Endothelial cell (in vitro differentiated cells): ENCODE measurements around the gene NDST3. TPM values are rescaled to one million over a fixed set of nuclear protein-coding genes. Genes with fewer than 3 reads are reported as not detected.

Experiments
- DNase-seq: peaks from one replicate; pipeline ENCODE4 v3.0.0; 2021; ENCODE audit warnings: low spot score
- H3K27ac Mint-ChIP-seq: one replicate; pipeline ENCODE4 v1.8.0; 2021; ENCODE audit warnings: mixed read lengths, inconsistent platforms; ENCODE audit not compliant: unreplicated experiment
- H3K27me3 Mint-ChIP-seq: one replicate; pipeline ENCODE4 v1.8.0; 2021; ENCODE audit warnings: mild to moderate bottlenecking, moderate library complexity, mixed read lengths, inconsistent platforms; ENCODE audit not compliant: unreplicated experiment
- H3K36me3 Mint-ChIP-seq: one replicate; pipeline ENCODE4 v1.8.0; 2021; ENCODE audit warnings: mild to moderate bottlenecking, low read depth, mixed read lengths, inconsistent platforms; ENCODE audit not compliant: unreplicated experiment
- H3K4me1 Mint-ChIP-seq: one replicate; pipeline ENCODE4 v1.8.0; 2021; ENCODE audit warnings: mild to moderate bottlenecking, mixed read lengths, inconsistent platforms; ENCODE audit not compliant: unreplicated experiment
- H3K4me3 Mint-ChIP-seq: one replicate; pipeline ENCODE4 v1.8.0; 2021; ENCODE audit warnings: mild to moderate bottlenecking, mixed read lengths, inconsistent platforms; ENCODE audit not compliant: unreplicated experiment
- H3K9me3 Mint-ChIP-seq: one replicate; pipeline ENCODE4 v1.8.0; 2021; ENCODE audit warnings: mixed read lengths, inconsistent platforms; ENCODE audit not compliant: unreplicated experiment
- total RNA-seq: library from RNA; stranded (reverse); fragmentation: NEBNext Ultra II Directional; extraction: Animal tissue kit (Norgen Biotek cat#: 25700); gene quantifications from one replicate; pipeline ENCODE4 v1.2.1, GENCODE V29; 2021; ENCODE audit not compliant: unreplicated experiment
- TF ChIP-seq, protein P1 (sequence below): fragments of 200-600 bp; sonication (generic); IDR thresholded peaks from one replicate; pipeline ENCODE4 v1.5.0; 2021; ENCODE audit warnings: antibody characterized with exemption; ENCODE audit not compliant: unreplicated experiment

Gene NDST3
- total RNA-seq, 1 donor from 2014 or later: 11.9 TPM

DNA sequence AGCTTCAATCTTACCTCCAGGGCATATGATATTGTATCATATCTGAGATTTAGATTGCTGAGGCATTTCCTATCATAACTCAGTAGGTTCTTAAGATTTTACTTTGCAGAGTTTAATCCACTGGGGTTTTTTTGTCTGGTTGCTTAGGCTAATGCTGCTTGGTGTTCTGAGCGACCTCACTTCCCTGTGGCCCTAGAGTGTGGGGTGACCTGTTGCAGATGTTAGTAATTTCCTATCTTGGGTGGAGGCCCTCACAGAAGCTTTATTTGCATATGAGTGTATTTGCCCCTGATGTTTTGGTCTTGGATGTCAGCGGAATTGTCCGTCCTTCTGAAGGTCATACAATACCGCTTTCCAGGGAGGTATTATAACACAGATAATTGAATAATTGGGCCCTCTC, 137.1 kb downstream of the NDST3 start:
- no peaks in the 10 kb centered on the region for H3K27me3 Mint-ChIP-seq
- peaks cover 10% of the 10 kb centered on the region for H3K4me1 Mint-ChIP-seq
- H3K27ac Mint-ChIP-seq: no peak overlapping the region
- TF ChIP-seq, protein P1, sequence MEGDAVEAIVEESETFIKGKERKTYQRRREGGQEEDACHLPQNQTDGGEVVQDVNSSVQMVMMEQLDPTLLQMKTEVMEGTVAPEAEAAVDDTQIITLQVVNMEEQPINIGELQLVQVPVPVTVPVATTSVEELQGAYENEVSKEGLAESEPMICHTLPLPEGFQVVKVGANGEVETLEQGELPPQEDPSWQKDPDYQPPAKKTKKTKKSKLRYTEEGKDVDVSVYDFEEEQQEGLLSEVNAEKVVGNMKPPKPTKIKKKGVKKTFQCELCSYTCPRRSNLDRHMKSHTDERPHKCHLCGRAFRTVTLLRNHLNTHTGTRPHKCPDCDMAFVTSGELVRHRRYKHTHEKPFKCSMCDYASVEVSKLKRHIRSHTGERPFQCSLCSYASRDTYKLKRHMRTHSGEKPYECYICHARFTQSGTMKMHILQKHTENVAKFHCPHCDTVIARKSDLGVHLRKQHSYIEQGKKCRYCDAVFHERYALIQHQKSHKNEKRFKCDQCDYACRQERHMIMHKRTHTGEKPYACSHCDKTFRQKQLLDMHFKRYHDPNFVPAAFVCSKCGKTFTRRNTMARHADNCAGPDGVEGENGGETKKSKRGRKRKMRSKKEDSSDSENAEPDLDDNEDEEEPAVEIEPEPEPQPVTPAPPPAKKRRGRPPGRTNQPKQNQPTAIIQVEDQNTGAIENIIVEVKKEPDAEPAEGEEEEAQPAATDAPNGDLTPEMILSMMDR: no peak
- H3K9me3 Mint-ChIP-seq: no peaks in the 10 kb centered on the region
- H3K36me3 Mint-ChIP-seq: no peaks in the 10 kb centered on the region
- DNase-seq: no peak
- H3K4me3 Mint-ChIP-seq: no peak overlapping the region

DNA sequence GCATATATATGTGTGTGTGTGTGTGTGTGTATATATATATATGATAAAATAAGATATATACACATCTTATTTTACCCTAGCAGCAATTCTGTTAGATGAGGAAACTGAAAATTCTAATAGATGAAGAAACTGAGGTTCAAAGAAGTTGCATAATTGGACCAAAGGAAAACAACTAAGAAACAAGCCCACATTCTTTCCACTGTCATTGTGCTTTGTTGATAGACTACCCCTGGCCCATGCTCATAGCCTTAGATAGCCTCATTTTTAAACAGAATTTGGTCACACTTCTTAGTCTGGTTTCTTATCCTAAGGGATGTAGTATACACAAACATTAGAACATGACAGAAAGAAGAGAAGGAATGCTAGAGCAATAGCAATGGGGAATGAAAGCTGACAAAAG, 138.8 kb downstream of the NDST3 start:
- peaks cover 10% of the 10 kb centered on the region for H3K4me1 Mint-ChIP-seq
- DNase-seq: no peak
- no peak overlapping the region for H3K27ac Mint-ChIP-seq
- no peak overlapping the region for H3K4me3 Mint-ChIP-seq
- TF ChIP-seq, protein P1: no peak
- no peaks in the 10 kb centered on the region for H3K36me3 Mint-ChIP-seq
- H3K27me3 Mint-ChIP-seq: no peaks in the 10 kb centered on the region
- H3K9me3 Mint-ChIP-seq: no peaks in the 10 kb centered on the region

- Mint-ChIP-seq H3K36me3 (no peaks in the 10 kb centered on the region), H3K4me3 (no peak overlapping the region), H3K9me3 (no peaks in the 10 kb centered on the region), H3K27ac (no peak overlapping the region), H3K4me1 (peaks cover 10% of the 10 kb centered on the region), H3K27me3 (no peaks in the 10 kb centered on the region)
- TF ChIP-seq, protein P1: no peak
- no peak for DNase-seq
Measured at GRCh38 chr4:118173956-118174725, 139.9 kb downstream of the NDST3 start.

GRCh38 chr4:118175506-118175905, 141.2 kb downstream of the NDST3 start:
- Mint-ChIP-seq H3K27me3 (no peaks in the 10 kb centered on the region), H3K9me3 (no peaks in the 10 kb centered on the region), H3K36me3 (no peaks in the 10 kb centered on the region), H3K4me1 (peaks cover 13% of the 10 kb centered on the region), H3K4me3 (no peak overlapping the region), H3K27ac (no peak overlapping the region)
- no peak for DNase-seq
- TF ChIP-seq, protein P1: no peak

- H3K27me3 Mint-ChIP-seq: no peaks in the 10 kb centered on the region
- no peak overlapping the region for H3K4me3 Mint-ChIP-seq
- no peaks in the 10 kb centered on the region for H3K9me3 Mint-ChIP-seq
- H3K4me1 Mint-ChIP-seq: peaks cover 24% of the 10 kb centered on the region
- no peak overlapping the region for H3K27ac Mint-ChIP-seq
- no peaks in the 10 kb centered on the region for H3K36me3 Mint-ChIP-seq
- DNase-seq: no peak
- TF ChIP-seq, protein P1: no peak
Measured at GRCh38 chr4:118177126-118177525, 142.8 kb downstream of the NDST3 start.
